HCT116 (cell line): Measurements from ENCODE around the gene MFSD1. TPM values are rescaled to one million over a fixed set of nuclear protein-coding genes. Genes with fewer than 3 reads are reported as not detected.

ENCODE experiments used
- ATAC-seq: fragments of 200-7000 bp; cut with Tn5 transposase; 2 replicates; pipeline ENCODE4 v1.9.1; 2020; ENCODE audit warnings: mild to moderate bottlenecking, moderate library complexity
- BruUV-seq: library from RNA; stranded (reverse); fragments of 400-500 nt; replicated peaks from 2 replicates; lab custom pipeline; 2021; lab: Mats Ljungman, UMichigan
- CTCF ChIA-PET: fragments of 300-600 bp; sonication (Branson Sonifier 250); formaldehyde crosslinking; loops from one replicate; lab custom pipeline; 2021; ENCODE audit warnings: antibody characterized with exemption; lab: Charles Lee
- POLR2A ChIA-PET: fragments of 300-600, 350-600 bp; sonication (Branson Sonifier 250); formaldehyde crosslinking; loops from one replicate; lab custom pipeline; 2021; ENCODE audit warnings: antibody characterized with exemption; lab: Charles Lee
- RAD21 ChIA-PET, 2 experiments: fragments of 300-600 bp; sonication (Branson Sonifier 250); formaldehyde crosslinking; loops; one replicate each; lab custom pipeline; 2023; ENCODE audit warnings: low total read pairs in 2 of 2; ENCODE audit not compliant: uncharacterized antibody in 2 of 2, unreplicated experiment in 2 of 2, low non-redundant PET in 1 of 2; lab: Charles Lee
- DNase-seq: peaks from one replicate; pipeline ENCODE4 v3.0.0-alpha.2; 2010; ENCODE audit warnings: low read depth, low spot score
- H2AFZ ChIP-seq: fragments of 200-600 bp; shearing (Covaris generic), sonication (generic); 2 replicates; pipeline ENCODE4 v1.6.1; 2017; ENCODE audit warnings: low read depth, mixed run types, mixed read lengths, antibody characterized with exemption, low read length; ENCODE audit not compliant: poor library complexity, severe bottlenecking
- H3K27ac ChIP-seq: 2 replicates; pipeline ENCODE4 v1.5.1; 2012; ENCODE audit warnings: low read depth, low read length
- H3K27me3 ChIP-seq: fragments of 200-600 bp; sonication (generic); 2 replicates; pipeline ENCODE4 v1.6.1; 2016; ENCODE audit warnings: mixed run types, low read length, mixed read lengths; ENCODE audit not compliant: insufficient read depth
- H3K36me3 ChIP-seq, 2 experiments: fragments of 200-500 bp in 1 of 2; fragments of 200-600 bp in 1 of 2; sonication (Bioruptor generic) in 1 of 2; sonication (generic) in 1 of 2; 2 replicates each; pipeline versions ENCODE4 v1.5.1 to v1.6.1; 2014 to 2016; ENCODE audit warnings: low read length in 2 of 2, inconsistent platforms in 1 of 2, mixed read lengths in 1 of 2, mixed run types in 1 of 2; ENCODE audit not compliant: insufficient read depth in 2 of 2, control insufficient read depth in 1 of 2
- H3K4me1 ChIP-seq, 2 experiments: fragments of 200-600 bp in 1 of 2; sonication (generic) in 1 of 2; 2 replicates each; pipeline versions ENCODE4 v1.5.1 to v1.6.1; 2012 to 2017; ENCODE audit warnings: low read length in 2 of 2, inconsistent platforms in 1 of 2, mild to moderate bottlenecking in 1 of 2, mixed read lengths in 1 of 2, mixed run types in 1 of 2, moderate library complexity in 1 of 2; ENCODE audit not compliant: insufficient read depth in 2 of 2, control insufficient read depth in 1 of 2
- H3K4me2 ChIP-seq: fragments of 200-600 bp; sonication (generic); 2 replicates; pipeline ENCODE4 v1.6.1; 2017; ENCODE audit warnings: mixed run types, low read length, mixed read lengths
- H3K4me3 ChIP-seq, 2 experiments: fragments of 200-600 bp in 1 of 2; sonication (generic) in 1 of 2; replicated peaks in 1 of 2; 2 replicates each; pipeline ENCODE4 v1.5.1; 2011 to 2016; ENCODE audit warnings: low read length in 2 of 2, control low read depth in 1 of 2, low read depth in 1 of 2, mild to moderate bottlenecking in 1 of 2, mixed read lengths in 1 of 2, mixed run types in 1 of 2
- H3K79me2 ChIP-seq: fragments of 200-600 bp; sonication (generic); 2 replicates; pipeline ENCODE4 v1.6.1; 2017; ENCODE audit warnings: mild to moderate bottlenecking, mixed run types, low read length, moderate library complexity, mixed read lengths; ENCODE audit not compliant: insufficient read depth
- H3K9ac ChIP-seq: fragments of 200-600 bp; sonication (generic); 2 replicates; pipeline ENCODE4 v1.6.1; 2016; ENCODE audit warnings: low read length, mixed read lengths
- H3K9me2 ChIP-seq: fragments of 200-600 bp; sonication (generic), shearing (Covaris generic); 2 replicates; pipeline ENCODE4 v1.6.1; 2017; ENCODE audit warnings: mixed run types, mild to moderate bottlenecking, moderate library complexity; ENCODE audit not compliant: insufficient read depth
- H3K9me3 ChIP-seq, 2 experiments: fragments of 200-500 bp in 1 of 2; fragments of 200-600 bp in 1 of 2; sonication (Bioruptor generic) in 1 of 2; sonication (generic) in 1 of 2; 2 replicates each; pipeline ENCODE4 v1.6.1; 2014 to 2017; ENCODE audit warnings: low read length in 2 of 2, mixed read lengths in 2 of 2, inconsistent platforms in 1 of 2, low read depth in 1 of 2, mild to moderate bottlenecking in 1 of 2, mixed run types in 1 of 2, moderate library complexity in 1 of 2; ENCODE audit not compliant: control insufficient read depth in 1 of 2, insufficient read depth in 1 of 2
- H4K20me1 ChIP-seq: fragments of 200-600 bp; sonication (generic), shearing (Covaris generic); 2 replicates; pipeline ENCODE4 v1.6.1; 2017; ENCODE audit warnings: mixed run types, mild to moderate bottlenecking, moderate library complexity; ENCODE audit not compliant: insufficient read depth
- ELF1 ChIP-seq: IDR thresholded peaks from 2 replicates; pipeline ENCODE4 v1.6.1; 2012; ENCODE audit warnings: low read depth, borderline replicate concordance
- EZH2phosphoT487 ChIP-seq: fragments of 200-600 bp; IDR thresholded peaks from 2 replicates; pipeline ENCODE4 v1.6.1; 2018; ENCODE audit warnings: antibody characterized with exemption, borderline replicate concordance
- JUND ChIP-seq: IDR thresholded peaks from 2 replicates; pipeline ENCODE4 v1.6.1; 2012
- POLR2AphosphoS5 ChIP-seq: IDR thresholded peaks from 2 replicates; pipeline ENCODE4 v1.6.1; 2011; ENCODE audit warnings: mild to moderate bottlenecking, low read depth, low read length, moderate library complexity
- SIN3A ChIP-seq: IDR thresholded peaks from 2 replicates; pipeline ENCODE4 v1.6.1; 2012; ENCODE audit warnings: low read depth
- SP1 ChIP-seq: IDR thresholded peaks from 2 replicates; pipeline ENCODE4 v1.6.1; 2012; ENCODE audit warnings: low read depth
- TCF7L2 ChIP-seq: IDR thresholded peaks from 2 replicates; pipeline ENCODE4 v1.7.0; 2011; ENCODE audit warnings: borderline replicate concordance, inconsistent platforms; ENCODE audit not compliant: insufficient read depth, insufficient read length; ENCODE audit errors: extremely low read depth
- ZNF274 ChIP-seq: fragments of 200-500 bp; sonication (Bioruptor generic); IDR thresholded peaks from 2 replicates; pipeline ENCODE4 v1.6.1; 2014; ENCODE audit warnings: mild to moderate bottlenecking, low read depth, low read length, inconsistent platforms
- intact Hi-C: fragments of 100-400 bp; cut with micrococcal nuclease; formaldehyde crosslinking; loops from 2 replicates; pipeline ENCODE4 v1.10.0; 2022
- total RNA-seq: library from RNA; stranded (reverse); gene quantifications from one replicate; pipeline ENCODE4 v1.2.1, GENCODE V29; 2021; ENCODE audit not compliant: unreplicated experiment
- TF ChIP-seq, protein P1 (sequence below): IDR thresholded peaks from 2 replicates; pipeline ENCODE4 v1.6.1; 2011; ENCODE audit warnings: mild to moderate bottlenecking, low read length, moderate library complexity; ENCODE audit not compliant: insufficient replicate concordance; ENCODE audit errors: extremely low read depth
- TF ChIP-seq, protein P2 (sequence below), 3 experiments: fragments of 200-600 bp in 1 of 3; sonication (generic) in 1 of 3; IDR thresholded peaks in 2 of 3; conservative IDR thresholded peaks in 1 of 3; 2 replicates each; pipeline ENCODE4 v1.5.1; 2012 to 2017; ENCODE audit warnings: low read depth in 2 of 3, low read length in 2 of 3, antibody characterized with exemption in 1 of 3, borderline replicate concordance in 1 of 3, control low read depth in 1 of 3, mild to moderate bottlenecking in 1 of 3, mixed read lengths in 1 of 3, mixed run types in 1 of 3, moderate library complexity in 1 of 3; ENCODE audit not compliant: insufficient read depth in 1 of 3

Gene MFSD1
- total RNA-seq, 1 experiment from 2014 or later, result 12.8 TPM

DNA sequence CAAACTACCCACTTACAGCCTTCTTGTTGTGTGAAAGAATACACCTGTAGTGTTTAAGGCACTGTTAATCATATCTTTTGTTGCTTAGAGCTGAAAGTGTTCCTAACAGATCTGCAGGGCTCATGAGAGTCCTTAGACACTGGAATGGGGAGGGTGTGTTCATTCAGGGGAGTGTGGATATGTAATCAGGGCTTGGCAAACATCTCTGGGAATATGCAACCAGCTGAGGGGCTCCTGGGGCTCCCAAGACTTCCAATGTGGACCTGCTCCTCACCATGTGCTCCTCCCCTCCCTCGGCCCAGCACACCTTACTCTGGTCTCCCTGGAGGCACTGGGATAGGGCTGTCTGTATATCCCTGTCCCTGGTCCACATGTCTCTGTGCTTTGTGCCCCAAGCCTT lies 30.3 kb upstream of the MFSD1 start:
- no peaks in the 10 kb centered on the region for H4K20me1 ChIP-seq
- no peaks in the 10 kb centered on the region for H3K9me2 ChIP-seq
- no peak overlapping the region for H2AFZ ChIP-seq
- no peaks in the 10 kb centered on the region for H3K36me3 ChIP-seq
- H3K79me2 ChIP-seq, result no peaks in the 10 kb centered on the region
- TF ChIP-seq TCF7L2 (no peak), JUND (no peak), POLR2AphosphoS5 (no peak), EZH2phosphoT487 (no peak), ZNF274 (no peak), SIN3A (no peak), ELF1 (no peak), SP1 (no peak)
- TF ChIP-seq, protein P1, sequence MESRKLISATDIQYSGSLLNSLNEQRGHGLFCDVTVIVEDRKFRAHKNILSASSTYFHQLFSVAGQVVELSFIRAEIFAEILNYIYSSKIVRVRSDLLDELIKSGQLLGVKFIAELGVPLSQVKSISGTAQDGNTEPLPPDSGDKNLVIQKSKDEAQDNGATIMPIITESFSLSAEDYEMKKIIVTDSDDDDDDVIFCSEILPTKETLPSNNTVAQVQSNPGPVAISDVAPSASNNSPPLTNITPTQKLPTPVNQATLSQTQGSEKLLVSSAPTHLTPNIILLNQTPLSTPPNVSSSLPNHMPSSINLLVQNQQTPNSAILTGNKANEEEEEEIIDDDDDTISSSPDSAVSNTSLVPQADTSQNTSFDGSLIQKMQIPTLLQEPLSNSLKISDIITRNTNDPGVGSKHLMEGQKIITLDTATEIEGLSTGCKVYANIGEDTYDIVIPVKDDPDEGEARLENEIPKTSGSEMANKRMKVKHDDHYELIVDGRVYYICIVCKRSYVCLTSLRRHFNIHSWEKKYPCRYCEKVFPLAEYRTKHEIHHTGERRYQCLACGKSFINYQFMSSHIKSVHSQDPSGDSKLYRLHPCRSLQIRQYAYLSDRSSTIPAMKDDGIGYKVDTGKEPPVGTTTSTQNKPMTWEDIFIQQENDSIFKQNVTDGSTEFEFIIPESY, result no peak
- TF ChIP-seq, protein P2, sequence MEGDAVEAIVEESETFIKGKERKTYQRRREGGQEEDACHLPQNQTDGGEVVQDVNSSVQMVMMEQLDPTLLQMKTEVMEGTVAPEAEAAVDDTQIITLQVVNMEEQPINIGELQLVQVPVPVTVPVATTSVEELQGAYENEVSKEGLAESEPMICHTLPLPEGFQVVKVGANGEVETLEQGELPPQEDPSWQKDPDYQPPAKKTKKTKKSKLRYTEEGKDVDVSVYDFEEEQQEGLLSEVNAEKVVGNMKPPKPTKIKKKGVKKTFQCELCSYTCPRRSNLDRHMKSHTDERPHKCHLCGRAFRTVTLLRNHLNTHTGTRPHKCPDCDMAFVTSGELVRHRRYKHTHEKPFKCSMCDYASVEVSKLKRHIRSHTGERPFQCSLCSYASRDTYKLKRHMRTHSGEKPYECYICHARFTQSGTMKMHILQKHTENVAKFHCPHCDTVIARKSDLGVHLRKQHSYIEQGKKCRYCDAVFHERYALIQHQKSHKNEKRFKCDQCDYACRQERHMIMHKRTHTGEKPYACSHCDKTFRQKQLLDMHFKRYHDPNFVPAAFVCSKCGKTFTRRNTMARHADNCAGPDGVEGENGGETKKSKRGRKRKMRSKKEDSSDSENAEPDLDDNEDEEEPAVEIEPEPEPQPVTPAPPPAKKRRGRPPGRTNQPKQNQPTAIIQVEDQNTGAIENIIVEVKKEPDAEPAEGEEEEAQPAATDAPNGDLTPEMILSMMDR (IDR thresholded peaks at IDR 0.05 in 2 of 3, conservative IDR thresholded peaks at IDR 0.05 in 1 of 3; ENCODE audit: borderline replicate concordance in 1 of 3, insufficient read depth in 1 of 3, low read depth in 2 of 3, low read length in 2 of 3), result no peak
- TF ChIP-seq, all 23 proteins: peak for 0
- Histone ChIP-seq H3K4me2 (no peak overlapping the region), H3K9me3 (no peaks in the 10 kb centered on the region), H3K27me3 (no peaks in the 10 kb centered on the region), H3K9ac (no peak overlapping the region), H3K4me3 (no peak overlapping the region), H3K27ac (no peak overlapping the region), H3K4me1 (peaks cover 3 to 15% of the 10 kb centered on the region in 2 experiments; a peak in 3 of 4 replicates)
- ChIA-PET POLR2A (no interaction called here), RAD21 (no interaction called here), CTCF (no interaction called here)
- intact Hi-C loops, result no loop called here
- DNase-seq, result no peak
- BruUV-seq, result no TSS peak
- no peak for ATAC-seq
